DMS153 (cell line): ENCODE data around the gene NCKAP5.

Experiments
- DNase-seq: peaks from one replicate; lab custom pipeline; 2025; lab: John Stamatoyannopoulos, UW

The NCKAP5 gene

DNA sequence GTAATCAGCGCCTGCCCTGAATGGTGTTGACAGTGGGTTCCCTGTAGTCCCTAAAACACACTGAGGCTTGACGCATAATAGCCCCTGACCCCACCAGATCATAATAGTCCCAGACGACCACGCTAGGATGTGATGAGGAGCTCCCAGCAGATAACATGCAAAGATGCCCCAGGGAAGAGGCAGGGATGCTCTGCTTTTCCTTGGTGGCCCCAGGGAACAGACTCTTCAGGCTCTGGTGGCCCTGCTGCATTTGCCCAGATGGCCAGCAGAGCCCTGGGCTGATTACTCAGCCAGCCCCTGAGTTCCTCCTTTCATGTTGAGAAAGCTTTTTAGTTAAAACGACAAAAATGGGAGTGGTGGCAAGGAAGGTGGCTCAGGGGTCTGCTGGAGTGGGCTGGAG, 5.9 kb upstream of the NCKAP5 start:
- DNase-seq: no peak

DNA sequence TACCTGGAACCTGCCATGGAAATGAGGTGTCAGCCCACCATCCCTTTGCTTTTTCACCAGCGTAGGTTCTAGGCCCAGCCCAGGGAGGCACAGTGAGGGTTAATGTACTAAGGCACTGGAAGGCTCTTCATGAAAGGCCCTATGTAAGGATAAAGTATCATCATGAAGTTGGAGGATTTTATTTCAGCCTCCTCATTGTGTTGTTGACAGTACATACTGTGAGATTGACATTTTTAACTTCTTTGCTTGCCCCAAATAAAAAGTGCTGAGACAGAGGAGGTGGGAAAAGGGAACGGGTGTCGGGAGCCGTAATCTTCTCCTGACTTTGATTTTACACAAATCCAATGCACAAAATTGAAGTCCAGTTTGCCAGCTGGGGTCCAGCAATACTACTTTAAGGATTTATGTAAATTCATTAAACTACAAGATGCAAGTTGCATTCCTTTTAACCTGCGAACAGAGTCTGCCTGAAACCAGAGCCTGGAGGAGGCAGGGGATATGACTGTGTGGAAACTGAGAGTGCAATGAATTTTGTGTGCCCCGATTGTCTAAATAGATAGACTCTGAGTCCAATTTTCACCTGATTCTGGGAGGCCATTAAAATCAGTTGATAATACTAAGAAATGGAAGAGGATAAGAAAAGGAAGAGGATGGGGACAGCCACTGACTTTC, 5.4 kb upstream of the NCKAP5 start:
- no peak for DNase-seq

DNA sequence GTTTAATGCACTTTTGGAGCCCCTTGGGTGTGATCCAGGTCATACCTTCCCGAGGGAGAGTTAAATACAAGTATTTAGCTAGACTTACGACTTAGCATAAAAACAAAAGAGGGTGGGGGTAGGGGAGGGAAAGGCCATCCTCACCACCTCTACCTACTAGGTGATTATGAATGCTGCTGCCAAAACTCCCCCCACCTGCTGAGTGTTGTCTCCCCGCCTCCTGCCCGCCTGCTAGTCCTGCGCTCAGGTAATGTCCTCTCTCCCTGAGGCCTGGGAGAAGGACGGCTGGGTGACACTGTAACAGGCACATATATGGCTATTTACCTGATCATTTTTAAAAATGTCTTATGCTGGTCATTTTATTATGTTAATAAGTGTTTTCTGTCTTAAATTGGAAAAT, 3.0 kb upstream of the NCKAP5 start:
- DNase-seq: peak; percentile 6

DNA sequence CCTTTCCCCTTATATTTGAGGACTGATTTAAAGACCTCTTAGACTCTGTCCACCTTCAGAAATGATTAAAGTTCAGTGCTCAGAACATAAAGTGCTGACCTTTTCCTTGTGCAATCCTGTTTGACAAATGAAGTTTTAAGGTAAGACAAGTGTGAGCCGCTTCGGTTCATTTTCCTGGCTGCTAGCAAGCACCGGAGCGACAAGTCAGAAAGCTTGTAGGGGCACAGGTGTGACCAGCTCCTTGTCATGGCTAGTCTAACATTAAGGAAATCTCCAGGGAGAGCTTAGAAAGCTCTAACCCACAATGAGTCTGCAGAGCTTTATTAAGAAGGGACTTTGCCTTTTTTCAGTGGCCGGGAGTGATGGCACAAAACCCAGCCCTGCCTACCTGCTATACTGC, 2.3 kb upstream of the NCKAP5 start:
- no peak for DNase-seq

DNA sequence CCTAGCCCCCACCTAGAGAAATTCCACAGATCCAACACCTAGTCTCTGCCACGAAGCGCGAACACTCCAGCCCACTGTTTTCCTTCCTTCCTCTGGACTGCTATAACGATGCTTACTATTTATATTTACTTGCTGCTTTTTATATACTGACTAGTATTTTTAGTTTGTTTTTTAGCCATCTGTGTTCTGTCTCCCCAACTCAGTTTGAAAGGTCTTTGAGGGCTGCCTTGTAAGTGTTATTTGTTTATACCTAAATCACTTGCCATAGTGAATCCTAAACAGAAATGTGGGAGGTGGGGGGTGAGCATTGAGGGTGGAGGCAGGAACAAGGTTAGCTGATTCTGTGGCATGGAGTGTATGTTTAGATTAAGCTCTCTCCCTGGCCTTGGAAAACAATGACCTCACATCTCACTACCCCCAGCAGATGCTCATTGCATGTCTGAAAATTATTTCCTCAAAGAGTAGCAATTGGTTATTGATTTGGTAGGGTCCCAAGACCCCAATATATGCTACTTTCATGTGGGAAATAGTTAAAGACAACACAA, 1.1 kb upstream of the NCKAP5 start:
- no peak for DNase-seq

DNA sequence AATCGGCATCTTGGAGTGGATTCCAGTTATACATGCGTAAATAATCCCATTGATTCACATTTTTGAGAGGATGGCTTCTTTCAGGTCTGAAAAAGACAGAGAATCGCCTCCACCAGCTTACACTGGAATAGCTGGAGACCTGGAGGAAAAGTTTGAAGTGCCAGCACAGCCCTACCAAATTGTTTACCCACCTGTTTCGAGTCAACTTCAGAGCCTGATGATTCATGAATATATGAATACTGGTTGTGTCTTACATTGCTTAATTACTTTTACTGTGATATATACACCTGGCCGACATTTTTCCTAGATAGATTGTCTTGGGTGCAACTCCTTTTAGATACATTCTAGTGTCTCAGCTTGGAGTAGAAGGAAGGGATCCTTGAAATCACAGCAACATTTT, 335 bp upstream of the NCKAP5 start:
- DNase-seq: no peak

DNA sequence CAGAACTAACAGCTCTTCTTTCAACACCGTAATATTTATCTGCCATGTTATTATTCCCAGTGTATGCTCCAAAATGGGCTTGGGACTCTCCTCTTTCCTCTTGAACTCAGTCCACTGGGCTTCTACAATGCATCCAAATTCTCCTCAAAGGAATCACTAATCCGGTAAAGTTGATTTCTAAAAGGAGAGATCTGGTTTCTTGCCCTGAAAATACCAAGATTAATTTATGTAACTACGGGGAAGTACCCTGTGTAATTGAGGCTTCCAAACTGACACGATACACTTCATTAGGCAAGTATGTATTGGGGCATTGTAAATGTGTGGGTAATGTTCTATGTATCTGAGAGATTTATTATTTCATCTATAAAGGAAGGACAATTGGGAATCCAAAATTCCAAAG, 5.7 kb downstream of the NCKAP5 start:
- no peak for DNase-seq

DNA sequence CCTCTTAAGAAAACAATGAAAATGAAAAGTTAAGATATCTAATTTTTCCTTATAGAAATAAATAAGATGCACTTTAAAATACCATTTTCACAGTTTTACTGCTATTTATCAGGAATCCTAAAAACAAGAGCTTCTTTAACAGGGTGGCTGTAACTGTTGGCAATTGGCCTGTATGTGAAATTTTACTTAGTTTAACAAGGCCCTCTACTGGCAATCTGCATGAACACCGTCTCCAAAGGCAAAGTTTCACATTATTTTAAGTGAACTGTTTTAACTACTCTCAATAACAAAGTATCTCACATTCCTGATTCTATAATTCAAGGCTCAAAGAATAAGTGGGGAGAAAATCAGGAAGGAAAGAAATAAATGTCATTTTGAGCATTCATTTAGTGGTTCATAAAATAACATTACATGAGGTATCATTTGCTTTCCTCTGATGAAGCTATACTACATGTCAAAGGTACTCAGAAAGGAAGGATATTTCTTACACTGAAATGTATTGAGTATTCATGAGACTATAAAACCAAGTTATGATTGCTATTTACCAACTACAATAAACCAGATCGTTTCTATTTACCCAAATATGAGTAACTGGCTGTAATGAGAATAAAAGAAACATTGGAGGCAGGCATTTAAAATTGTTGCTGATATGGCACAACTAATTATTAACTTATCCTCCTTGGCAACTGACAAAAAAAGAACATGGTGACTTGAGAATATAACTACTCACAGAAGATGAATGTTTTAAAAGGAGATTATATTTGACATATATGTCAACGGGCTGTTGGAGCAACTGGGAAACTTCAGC, 7.0 kb downstream of the NCKAP5 start:
- peak; percentile 8 for DNase-seq

DNA sequence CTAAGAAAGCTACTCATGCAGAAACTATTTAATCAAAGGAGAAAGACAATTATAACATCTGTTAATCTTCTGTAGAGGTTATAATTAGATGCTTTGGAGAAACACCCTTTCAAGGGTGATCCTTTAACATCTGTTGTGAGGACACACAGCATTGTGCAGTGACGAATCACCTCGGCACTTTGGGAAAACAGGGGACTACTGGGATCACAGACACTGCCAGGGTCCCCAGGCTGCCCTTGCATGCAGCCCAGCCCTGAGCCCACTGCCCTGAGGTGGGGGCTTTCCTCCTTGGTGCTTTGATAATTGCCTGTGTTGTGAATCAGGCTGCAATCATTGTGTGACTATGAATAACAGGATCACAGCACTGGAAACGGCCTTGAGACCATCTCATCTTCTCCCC, 10.6 kb downstream of the NCKAP5 start:
- DNase-seq: no peak

DNA sequence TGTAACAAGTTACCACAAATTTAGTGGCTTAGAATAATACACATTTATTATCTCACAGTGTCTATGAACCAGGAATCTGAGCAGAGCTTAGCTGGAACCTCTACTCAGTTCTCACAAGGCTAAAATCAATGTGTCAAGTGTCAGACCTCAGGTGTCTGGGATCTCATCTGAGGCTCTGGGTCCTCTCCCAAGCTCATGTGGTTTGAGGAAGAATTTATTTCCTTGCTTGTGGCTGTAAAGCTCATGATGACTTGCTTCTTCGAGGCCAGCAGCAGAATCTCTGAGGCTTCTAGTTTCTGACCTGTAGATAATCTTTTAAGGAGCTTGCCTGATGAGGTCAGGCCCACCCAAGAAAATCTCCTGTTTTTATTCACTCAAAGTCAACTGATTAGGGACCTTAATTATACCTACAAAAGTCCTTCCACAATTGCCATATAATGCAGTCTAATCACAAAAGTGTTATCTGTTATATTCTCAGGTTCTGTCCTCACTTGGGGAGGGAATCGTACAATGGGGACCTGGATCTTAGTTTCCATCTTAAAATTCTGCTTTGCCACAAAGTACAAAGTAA, 14.3 kb downstream of the NCKAP5 start:
- no peak for DNase-seq

DNA sequence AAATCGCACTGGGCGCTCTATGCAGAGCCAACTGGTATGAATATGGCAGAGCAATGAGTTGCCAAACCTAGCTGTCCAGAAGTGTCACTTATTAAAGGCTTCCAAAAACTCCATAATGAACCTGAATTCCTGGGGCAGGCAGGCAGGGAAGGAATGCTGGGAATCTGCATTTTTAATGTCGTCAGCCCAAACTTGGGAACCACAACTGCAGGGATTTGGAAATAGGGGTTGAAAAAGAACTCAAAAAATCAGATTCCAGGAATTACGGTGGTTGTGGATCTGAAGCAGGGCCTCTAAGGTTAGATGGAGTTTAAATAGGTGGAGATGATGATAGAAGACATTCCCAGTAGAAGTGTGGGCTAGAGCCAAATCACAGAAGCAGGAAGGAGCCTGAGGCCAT, 15.0 kb downstream of the NCKAP5 start:
- DNase-seq: no peak

DNA sequence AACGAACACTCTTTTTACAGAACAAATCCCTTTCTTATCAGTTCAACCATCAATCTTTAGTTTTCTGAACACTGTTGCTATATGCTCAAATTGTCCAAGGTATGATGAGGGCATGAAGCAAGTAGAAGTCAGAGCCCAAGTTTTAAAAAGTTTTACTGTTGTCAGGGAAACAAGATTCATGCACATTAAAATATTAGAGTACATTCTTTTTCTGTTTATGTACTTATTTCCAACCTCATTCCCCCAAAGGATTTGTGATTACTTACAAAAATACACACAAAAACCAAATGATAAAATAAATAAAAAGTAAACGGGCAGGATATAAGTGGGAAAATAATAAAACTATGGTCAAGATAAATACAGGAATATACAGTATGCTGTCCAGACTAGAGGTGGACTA, 15.4 kb downstream of the NCKAP5 start:
- DNase-seq: no peak

DNA sequence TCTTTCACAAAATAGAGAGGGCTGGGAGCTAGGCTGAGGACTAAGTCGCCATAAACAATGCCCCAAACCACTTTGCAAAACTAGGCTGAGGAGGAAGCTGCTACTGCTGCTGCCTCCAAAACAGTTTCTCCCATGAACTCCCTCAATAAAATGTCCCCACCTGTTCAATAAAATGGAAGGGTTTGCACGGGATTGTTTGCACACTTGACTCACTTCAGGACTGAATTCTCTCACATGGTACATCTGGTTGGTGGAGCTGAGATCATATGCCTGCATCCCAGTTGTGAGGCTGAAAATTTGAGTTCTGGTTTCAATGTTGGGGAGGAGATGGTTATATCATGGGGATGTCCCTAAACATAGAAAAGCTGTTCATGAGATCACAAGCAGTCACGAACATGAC, 26.5 kb downstream of the NCKAP5 start:
- DNase-seq: no peak

DNA sequence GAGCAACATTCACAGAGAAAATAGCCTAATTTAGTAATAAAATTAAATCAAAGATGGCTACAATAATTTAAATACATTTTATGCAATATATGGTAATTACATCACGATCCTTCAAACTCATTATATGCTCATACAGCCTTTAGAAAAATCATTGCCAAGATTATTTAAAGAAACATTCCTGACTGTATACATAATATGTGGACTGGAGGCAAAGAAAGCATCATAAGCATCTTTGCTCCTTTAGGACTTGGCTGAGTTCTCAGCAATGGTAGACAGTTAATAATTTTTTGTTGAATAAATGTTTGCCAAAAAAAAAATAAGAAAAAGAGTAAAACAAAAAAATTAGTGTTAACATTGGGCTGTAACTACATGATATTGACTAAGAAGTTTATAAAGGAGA, 26.9 kb downstream of the NCKAP5 start:
- DNase-seq: no peak

DNA sequence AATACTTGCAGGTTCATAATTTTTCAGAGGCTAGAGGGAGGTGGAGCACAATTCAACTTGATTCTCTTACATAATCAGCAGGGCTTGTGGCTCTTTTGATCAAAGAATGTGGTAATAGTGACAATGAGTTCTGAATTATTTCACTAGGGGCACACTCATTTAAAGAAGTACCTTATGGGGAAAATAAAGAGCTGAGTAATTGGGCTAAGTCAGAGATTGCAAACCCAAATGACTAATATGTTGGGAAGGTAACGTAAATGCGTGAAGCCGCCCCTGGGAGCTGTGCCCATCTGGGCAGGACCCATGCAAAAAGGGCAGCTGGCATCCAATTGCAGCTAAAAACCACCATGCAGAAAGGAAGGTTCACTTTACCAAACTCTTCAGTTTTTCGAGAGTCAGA, 35.3 kb downstream of the NCKAP5 start:
- DNase-seq: no peak

DNA sequence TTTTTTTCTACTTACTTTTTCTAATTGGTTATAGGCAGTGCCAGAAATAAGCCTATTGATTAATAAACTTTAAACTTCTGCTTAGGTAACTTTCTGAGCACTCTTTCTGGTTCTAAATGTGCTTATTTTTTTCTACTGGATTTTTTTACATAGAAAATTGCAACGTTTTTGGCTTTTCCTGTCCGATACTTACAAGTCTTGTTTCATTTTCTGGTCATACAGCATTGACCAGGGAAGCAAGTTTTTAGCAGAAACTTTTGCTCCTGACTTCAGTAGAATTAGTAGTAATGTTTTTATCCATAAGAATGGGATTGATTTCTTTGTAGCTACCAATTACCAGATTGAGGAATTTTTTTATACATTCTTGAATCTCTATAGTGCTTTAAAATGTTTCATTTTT, 36.9 kb downstream of the NCKAP5 start:
- no peak for DNase-seq

DNA sequence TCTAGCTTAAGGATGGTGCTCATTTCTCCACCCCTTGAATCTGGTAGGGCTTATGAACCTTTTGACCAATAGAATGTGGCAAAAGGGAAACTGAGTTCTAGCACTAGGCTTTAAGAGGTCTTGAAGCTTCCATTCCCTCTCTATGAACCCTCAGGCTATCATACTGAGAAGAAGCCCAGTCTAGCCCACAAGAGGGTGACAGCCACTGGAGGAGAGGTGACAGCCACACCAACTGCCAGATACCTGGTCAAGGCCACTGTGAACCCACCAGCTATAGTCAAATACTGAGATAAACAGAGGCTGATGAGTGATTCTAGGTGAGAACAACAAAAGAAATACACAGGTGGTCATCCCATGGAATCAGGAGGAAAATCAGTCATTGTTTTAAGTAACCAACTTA, 37.6 kb downstream of the NCKAP5 start:
- no peak for DNase-seq

DNA sequence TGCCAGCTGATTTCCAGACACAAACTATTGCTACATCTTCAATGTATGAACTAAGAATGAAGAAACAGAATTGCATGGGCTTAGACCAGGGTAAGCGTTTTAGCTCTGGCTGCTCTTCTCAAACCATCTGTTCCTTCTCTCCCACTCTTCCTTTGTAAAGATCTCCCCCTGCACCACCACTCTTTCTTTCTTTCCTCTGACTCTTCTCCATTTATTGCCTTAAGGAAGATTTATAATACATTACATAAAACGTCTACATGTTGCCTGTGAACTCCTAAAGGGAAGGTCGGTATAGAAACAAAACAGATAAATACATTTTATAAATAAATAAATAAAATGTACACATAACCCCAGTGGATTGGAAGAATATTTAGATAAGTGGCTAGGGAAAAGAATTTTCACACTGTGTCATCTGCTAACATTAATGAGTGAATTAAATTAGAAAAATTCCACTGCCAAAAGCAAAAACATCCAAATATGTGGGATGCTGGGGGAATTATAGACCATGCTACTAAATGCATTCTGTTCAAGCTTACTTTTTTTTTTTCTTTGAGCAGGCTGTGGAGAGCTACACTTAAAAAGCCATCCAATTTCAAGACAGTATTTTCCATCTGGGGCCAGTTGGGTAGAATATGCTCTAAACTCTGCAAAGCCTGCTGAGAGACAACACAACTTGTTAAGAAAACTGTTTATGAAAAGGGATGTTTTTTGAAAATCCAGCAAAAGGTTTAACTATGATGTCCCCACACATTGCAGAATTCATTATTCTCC, 41.5 kb downstream of the NCKAP5 start:
- DNase-seq: no peak

DNA sequence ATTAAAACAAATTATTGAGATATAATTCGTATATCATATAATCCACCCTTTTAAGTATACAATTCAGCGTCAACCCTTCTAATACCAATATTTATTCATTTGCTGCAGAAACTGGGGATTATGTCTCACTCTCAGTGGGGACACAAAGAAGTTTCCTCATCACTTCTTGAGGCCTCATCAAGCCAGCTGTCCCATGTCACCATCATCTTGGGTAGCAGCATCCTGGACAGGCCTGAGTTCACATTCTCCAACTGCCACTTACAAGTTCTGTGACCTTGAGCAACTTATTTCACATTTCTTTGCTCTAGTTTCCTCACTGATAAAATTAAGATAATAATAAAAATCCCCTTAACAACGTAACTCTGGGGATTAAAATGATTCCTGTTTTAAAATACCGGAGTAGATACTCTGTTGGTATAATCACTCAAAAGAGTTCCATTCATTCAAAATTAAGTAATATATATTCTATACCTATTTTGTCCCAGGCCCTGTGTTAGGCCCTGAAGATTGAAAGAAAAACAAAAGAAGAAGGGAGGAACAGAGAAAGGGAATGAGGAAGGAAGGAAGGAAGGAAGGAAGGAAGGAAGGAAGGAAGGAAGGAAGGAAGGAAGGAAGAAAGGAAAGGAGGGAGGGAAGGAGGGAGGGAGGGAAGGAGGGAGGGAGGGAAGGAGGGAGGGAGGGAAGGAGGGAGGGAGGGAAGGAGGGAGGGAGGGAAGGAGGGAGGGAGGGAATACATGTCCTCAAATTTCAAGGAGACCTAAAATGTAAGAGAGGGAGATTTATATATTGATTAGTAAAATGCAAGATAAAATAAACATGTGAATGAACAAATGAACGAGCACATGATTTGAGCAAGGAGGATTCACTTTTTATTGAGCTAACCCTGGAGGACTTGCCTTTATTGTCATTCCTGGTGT, 42.4 kb downstream of the NCKAP5 start:
- no peak for DNase-seq

DNA sequence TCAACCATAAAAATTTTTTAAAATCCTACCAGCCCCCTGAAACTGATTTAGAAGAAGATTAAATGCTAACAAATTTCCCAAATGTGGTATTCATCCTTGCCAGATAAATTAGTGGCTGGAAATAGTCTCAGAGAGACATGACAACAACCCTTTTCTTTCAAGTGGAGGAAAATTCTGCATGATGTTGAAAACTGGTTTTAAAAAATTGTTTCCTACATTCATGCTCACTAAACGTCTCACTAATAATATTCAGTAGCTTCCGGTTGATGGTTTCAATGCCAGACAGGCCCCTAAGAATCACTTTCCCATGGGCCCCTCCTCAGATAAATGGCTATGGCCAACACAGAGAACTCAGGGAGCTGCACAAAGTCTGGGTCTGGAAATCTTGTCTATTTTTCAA, 43.2 kb downstream of the NCKAP5 start:
- no peak for DNase-seq

DNA sequence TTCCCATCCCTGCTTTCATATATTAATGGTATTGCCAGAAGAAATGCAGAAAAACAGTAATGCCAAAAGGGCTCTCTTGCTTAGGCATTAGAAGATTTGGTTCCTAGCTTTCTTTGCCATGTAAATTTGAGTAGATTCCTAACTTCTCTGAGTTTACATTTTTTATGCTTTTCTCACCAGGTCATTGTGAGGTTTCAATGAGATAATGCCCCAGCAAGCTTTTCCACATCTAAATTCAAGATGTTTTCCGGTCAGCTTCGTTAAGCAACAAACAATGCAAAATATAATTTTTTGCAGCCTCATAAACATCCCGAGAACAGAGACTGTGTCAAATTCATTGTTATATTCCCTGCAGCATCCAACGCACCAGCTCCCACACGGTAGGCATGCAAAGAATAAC, 44.9 kb downstream of the NCKAP5 start:
- DNase-seq: no peak
